Measurements from ENCODE around the gene FAM32A. TPM values are rescaled to one million over a fixed set of nuclear protein-coding genes. Genes with fewer than 3 reads are reported as not detected.

The FAM32A gene
- total RNA-seq, 6 donors from 2014 or later, result 47.1 to 84.8 (median 58.5) TPM

DNA sequence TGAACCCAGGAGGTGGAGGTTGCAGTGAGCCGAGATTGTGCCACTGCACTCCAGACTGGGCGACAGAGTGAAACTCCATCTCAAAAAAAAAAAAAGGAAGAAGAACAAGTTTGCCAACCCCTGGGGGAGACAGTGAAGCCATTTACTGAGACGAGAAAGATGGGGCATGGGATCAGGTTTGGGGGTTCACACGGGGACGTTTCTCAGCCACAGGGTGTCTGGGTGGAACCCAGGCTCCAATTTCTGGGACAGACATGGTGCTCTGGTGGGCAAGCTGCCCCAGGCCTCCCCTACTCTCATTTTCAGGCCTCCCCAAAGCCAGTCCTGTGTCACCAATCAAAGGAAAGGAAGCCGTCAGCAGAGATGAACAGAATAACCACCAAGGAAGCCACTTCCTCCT lies 28.3 kb upstream of the FAM32A start:
- H3K27ac ChIP-seq, result no peak overlapping the region
- ATAC-seq (ENCODE audit: low FRiP score in 2 of 2), result no peak
- peaks cover 0 to 14% (median 4%) of the 10 kb centered on the region in 4 donors for H3K36me3 ChIP-seq
- no peak for TF ChIP-seq POLR2A (IDR thresholded peaks at IDR 0.05)
- no peak for TF ChIP-seq EP300 (IDR thresholded peaks at IDR 0.05)
- TF ChIP-seq POLR2AphosphoS5 (IDR thresholded peaks at IDR 0.05), result no peak
- no peak for TF ChIP-seq CTCF (IDR thresholded peaks at IDR 0.05)
- no peaks in the 10 kb centered on the region for H3K9me3 ChIP-seq
- H3K4me3 ChIP-seq, result no peak overlapping the region
- 71 to 73% methylated on average over 6 of the region's 6 CpGs for WGBS, 2 donors
- DNase-seq, result no peak
- H3K27me3 ChIP-seq, result no peaks in the 10 kb centered on the region
- H3K4me1 ChIP-seq, result no peaks in the 10 kb centered on the region

DNA sequence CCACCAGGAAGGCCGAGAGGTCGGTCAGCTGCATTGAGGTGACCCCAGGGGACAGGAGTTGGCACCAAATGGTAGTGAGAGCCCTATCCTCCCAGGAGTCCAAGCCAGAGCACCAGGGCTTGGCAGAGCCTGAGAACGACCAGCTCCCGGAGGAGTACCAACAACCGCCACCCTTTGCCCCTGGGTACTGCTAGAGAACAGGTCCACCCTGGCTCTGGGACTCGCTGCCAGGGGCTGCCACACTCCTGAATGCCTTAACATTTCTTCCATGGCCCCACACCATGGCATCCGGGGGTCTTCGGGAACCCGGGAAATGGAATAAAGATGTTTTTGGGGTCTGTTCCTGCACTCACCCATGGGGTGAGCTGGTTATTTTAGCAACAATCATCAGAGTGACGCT lies 27.6 kb upstream of the FAM32A start:
- peaks cover 0 to 14% (median 3%) of the 10 kb centered on the region in 4 donors for H3K36me3 ChIP-seq
- H3K27ac ChIP-seq, result no peak overlapping the region
- TF ChIP-seq EP300 (IDR thresholded peaks at IDR 0.05) (no peak), CTCF (IDR thresholded peaks at IDR 0.05) (no peak)
- H3K4me3 ChIP-seq, result no peak overlapping the region
- WGBS, 2 donors, result 85 to 100% methylated on average over 4 to 9 of the region's 10 CpGs
- no peak for ATAC-seq (ENCODE audit: low FRiP score in 2 of 2)
- DNase-seq, result no peak
- no peaks in the 10 kb centered on the region for H3K27me3 ChIP-seq
- H3K9me3 ChIP-seq, result no peaks in the 10 kb centered on the region
- no peaks in the 10 kb centered on the region for H3K4me1 ChIP-seq

- DNase-seq, result no peak
- TF ChIP-seq EP300 (IDR thresholded peaks at IDR 0.05), result no peak
- no peak for TF ChIP-seq POLR2A (IDR thresholded peaks at IDR 0.05)
- no peak for TF ChIP-seq POLR2AphosphoS5 (IDR thresholded peaks at IDR 0.05)
- no peak for TF ChIP-seq CTCF (IDR thresholded peaks at IDR 0.05)
- WGBS, 2 donors, result 90% methylated on average over 5 of the region's 5 CpGs
Observed at GRCh38 chr19:16159655-16160054, 25.6 kb upstream of the FAM32A start.

DNA sequence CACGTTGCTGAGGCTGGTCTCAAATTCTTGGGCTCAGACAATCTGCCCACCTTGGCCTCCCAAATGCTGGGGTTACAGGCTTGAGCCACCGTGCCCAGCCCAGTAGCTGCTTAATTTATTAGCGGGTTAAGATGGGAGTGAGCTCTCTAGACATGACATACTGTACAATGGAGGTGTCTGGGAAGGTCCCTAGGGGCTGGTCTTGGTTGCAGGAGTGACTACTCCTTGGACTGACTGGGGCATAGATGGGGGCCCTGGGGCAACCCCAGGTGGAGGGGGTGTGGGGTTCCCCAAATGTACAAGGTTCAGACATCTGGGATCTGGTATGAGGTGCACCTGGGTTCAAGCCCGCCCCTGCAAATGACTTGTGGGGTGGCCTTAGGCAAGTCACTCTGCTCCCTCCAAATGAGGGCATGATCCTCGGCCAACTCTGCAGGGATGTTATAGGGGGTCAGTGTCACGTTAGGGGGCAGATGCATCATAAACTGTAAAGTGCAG lies 24.7 kb upstream of the FAM32A start:
- ATAC-seq (ENCODE audit: low FRiP score in 2 of 2), result no peak
- H3K4me1 ChIP-seq, result no peaks in the 10 kb centered on the region
- no peaks in the 10 kb centered on the region for H3K27me3 ChIP-seq
- H3K27ac ChIP-seq, result no peak overlapping the region
- no peaks in the 10 kb centered on the region for H3K9me3 ChIP-seq
- no peak for DNase-seq
- 72 to 75% methylated on average over 6 of the region's 6 CpGs for WGBS, 2 donors
- H3K36me3 ChIP-seq, result peaks cover 0 to 8% (median 0%) of the 10 kb centered on the region in 4 donors
- no peak overlapping the region for H3K4me3 ChIP-seq
- no peak for TF ChIP-seq CTCF (IDR thresholded peaks at IDR 0.05)

More at GRCh38 chr19:16159655-16160054, 25.6 kb upstream of the FAM32A start:
- Histone ChIP-seq H3K36me3 (peaks cover 0 to 14% (median 0%) of the 10 kb centered on the region in 4 donors), H3K4me1 (no peaks in the 10 kb centered on the region), H3K9me3 (no peaks in the 10 kb centered on the region), H3K27ac (no peak overlapping the region), H3K27me3 (no peaks in the 10 kb centered on the region), H3K4me3 (no peak overlapping the region)
- ATAC-seq (ENCODE audit: low FRiP score in 2 of 2), result no peak

DNA sequence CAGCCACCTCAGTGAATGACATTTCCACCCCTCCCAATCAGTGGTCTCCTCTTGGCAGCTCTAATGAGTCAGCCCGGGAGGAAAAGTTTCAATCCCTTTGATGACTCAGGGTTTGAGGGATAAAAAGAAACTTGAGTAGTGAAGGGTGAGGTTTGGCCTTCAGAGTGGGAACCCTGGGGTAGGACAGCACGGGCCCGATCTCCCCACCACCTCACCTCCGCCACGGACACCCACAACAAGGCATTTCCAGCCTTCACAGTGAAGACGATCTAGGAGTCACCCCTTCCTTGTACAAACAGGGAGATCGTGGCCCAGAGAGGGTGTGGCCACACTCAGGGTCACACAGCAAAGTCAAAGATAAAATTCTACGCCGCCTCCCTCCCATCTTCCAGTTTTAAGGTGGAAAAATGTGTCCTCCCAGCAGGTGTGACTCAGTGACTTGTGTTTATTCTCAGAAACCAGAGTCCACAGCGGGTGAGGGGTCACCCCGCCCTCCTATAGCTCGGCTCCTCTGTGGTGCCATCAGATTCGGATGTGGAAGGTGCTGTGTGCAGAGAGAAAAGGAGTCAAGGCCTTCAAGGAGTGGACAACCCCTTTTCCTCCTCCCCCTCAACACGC lies 24.2 kb upstream of the FAM32A start:
- Histone ChIP-seq H3K4me3 (no peak overlapping the region), H3K27me3 (no peaks in the 10 kb centered on the region), H3K4me1 (no peaks in the 10 kb centered on the region), H3K9me3 (no peaks in the 10 kb centered on the region), H3K27ac (no peak overlapping the region), H3K36me3 (peaks cover 0 to 8% (median 0%) of the 10 kb centered on the region in 4 donors)
- DNase-seq, result no peak
- TF ChIP-seq CTCF (IDR thresholded peaks at IDR 0.05) (no peak), POLR2AphosphoS5 (IDR thresholded peaks at IDR 0.05) (no peak), EP300 (IDR thresholded peaks at IDR 0.05) (no peak), POLR2A (IDR thresholded peaks at IDR 0.05) (no peak)
- no peak for ATAC-seq (ENCODE audit: low FRiP score in 2 of 2)
- WGBS, 2 donors, result 69 to 74% methylated on average over 13 to 14 of the region's 14 CpGs

Measured in upper lobe of left lung (tissue), 6 donors.